Kidney epithelial cell (primary cell): Measurements from ENCODE around the gene SEMA5A. TPM values are rescaled to one million over a fixed set of nuclear protein-coding genes. Genes with fewer than 3 reads are reported as not detected.

Experiments used
- DNase-seq: peaks from one replicate; pipeline ENCODE4 v3.0.0-alpha.2; 2010; ENCODE audit warnings: low read depth
- H3K27me3 ChIP-seq: 2 replicates; pipeline ENCODE4 v1.6.0; 2011; ENCODE audit warnings: low read length; ENCODE audit not compliant: control insufficient read depth, insufficient read depth
- H3K36me3 ChIP-seq: 2 replicates; pipeline ENCODE4 v1.5.1; 2011; ENCODE audit warnings: low read length; ENCODE audit not compliant: control insufficient read depth, insufficient read depth
- H3K4me3 ChIP-seq: 2 replicates; pipeline ENCODE4 v1.5.1; 2011; ENCODE audit warnings: low read depth, mild to moderate bottlenecking, control low read depth, low read length
- CTCF ChIP-seq: IDR thresholded peaks from 2 replicates; pipeline ENCODE4 v1.5.1; 2011; ENCODE audit warnings: mild to moderate bottlenecking, moderate library complexity, low read length, control low read depth, inconsistent platforms; ENCODE audit not compliant: insufficient read depth, poor library complexity, severe bottlenecking
- total RNA-seq: library from RNA; depleted of rRNA; stranded (reverse); fragments of >200 nt; gene quantifications from 2 replicates; pipeline ENCODE4 v1.2.3, GENCODE V29; 2015

SEMA5A gene
- total RNA-seq, 1 donor from 2014 or later = 4.7 TPM

GRCh38 chr5:9071524-9071923, 474.4 kb downstream of the SEMA5A start:
- no peak for TF ChIP-seq CTCF
- H3K4me3 ChIP-seq = no peak overlapping the region
- no peak for DNase-seq
- H3K27me3 ChIP-seq = no peaks in the 10 kb centered on the region
- no peaks in the 10 kb centered on the region for H3K36me3 ChIP-seq

DNA sequence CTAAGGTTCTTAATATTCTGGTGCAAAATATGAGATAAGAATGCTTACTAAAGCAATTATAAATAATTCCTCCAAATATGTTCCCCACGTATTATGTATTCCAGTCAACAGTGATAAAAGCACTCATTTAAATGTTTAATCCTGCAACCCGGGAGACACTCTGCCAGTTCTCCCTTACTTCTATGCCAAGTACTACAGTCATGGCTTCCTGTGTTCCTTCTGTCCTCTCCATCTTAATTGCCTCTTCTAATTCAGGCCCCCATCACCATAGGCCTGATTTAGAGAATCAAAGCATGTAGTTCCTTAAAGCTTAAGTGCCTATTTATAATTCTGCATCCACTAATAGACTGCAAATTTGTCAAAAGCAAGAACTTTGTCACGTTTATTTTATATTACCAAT, 474.8 kb downstream of the SEMA5A start:
- no peak for TF ChIP-seq CTCF
- Histone ChIP-seq H3K27me3 (no peaks in the 10 kb centered on the region), H3K4me3 (no peak overlapping the region), H3K36me3 (no peaks in the 10 kb centered on the region)
- DNase-seq = no peak

DNA sequence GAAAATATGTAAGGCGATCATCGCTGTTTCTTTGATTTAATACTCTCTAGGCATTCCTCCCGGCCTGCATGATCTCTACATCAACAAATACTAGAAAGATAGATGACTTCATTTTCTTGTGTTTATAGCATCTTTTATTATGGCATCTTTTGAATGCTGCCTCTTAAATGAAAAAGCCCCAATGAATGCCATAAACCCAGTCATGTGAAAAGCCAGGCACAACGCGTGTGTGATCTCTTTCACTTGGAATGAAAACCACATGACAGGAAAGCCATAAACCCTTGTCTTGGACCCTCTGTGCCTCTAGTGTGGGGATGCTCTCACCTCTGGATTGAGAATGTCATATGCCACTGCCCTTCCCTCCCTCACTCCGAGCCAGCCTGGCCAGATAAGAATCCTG, 476.2 kb downstream of the SEMA5A start:
- DNase-seq = peak; percentile 84
- no peak for TF ChIP-seq CTCF
- Histone ChIP-seq H3K27me3 (no peaks in the 10 kb centered on the region), H3K4me3 (no peak overlapping the region), H3K36me3 (no peaks in the 10 kb centered on the region)

GRCh38 chr5:9067154-9067553, 478.7 kb downstream of the SEMA5A start:
- Histone ChIP-seq H3K4me3 (no peak overlapping the region), H3K27me3 (no peaks in the 10 kb centered on the region), H3K36me3 (no peaks in the 10 kb centered on the region)
- no peak for TF ChIP-seq CTCF
- DNase-seq = no peak

DNA sequence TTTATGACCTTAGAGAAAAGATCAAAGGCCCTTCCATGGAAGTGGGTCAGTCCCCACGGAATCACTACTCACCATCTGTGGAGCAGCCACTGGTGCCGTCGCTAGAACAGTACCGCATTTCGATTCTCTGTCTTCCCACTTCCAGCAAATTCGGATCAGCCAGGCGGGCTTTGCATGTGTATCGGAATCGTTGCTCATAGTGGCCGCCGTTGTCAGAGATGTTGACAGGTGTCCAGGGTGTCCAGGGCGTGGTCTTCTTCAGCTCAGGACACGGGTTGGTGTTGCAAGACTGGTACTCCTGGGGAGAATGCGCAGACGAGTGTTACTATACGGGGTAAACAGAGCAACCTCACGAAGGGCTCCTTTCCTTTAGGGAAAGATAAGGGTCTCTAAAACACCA, 479.5 kb downstream of the SEMA5A start:
- H3K36me3 ChIP-seq = no peaks in the 10 kb centered on the region
- no peaks in the 10 kb centered on the region for H3K27me3 ChIP-seq
- DNase-seq = no peak
- TF ChIP-seq CTCF = no peak
- no peak overlapping the region for H3K4me3 ChIP-seq

DNA sequence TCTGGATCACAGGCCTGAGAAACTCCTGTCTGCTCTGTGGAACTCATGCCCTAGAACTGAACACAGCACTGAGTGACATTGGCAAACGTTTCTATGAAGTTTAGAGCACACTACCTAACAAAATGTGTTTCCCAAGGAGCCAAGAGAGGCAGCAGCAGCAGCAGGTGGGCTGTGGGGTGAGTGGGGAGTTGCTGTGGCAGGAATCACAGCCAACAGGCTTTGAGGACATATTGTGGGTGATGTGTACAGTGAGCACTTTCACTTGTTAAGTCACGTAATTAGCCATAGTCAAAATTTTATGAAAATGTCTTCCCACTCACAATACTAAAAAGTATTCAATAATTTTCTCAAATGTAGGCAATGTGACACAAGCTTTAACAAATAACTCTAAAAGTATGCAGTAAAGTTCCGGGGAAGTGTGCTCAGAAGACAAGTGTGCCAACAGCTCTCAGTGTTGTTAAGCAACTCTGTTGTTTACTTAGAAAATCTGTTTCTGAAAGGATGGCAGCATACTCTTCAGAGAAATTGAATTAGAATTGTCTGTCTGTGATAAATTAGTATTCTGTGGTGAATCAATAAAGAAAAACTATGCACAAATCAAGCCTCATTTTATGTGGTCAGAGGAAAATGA, 482.1 kb downstream of the SEMA5A start:
- no peaks in the 10 kb centered on the region for H3K27me3 ChIP-seq
- H3K36me3 ChIP-seq = no peaks in the 10 kb centered on the region
- TF ChIP-seq CTCF = no peak
- DNase-seq = no peak
- no peak overlapping the region for H3K4me3 ChIP-seq
